Muscle layer of colon (tissue), 2 donors: ENCODE results near the gene ADGRF3.
A peak's percentile ranks its signal among the peaks of the same experiment; 100 is the strongest.
"Not testable (repeated sequence)": the region's sequence is repeated elsewhere in the genome, so short reads cannot be mapped to it uniquely, and the experiment has no call there.

Experiments
- H3K27ac ChIP-seq: one replicate; pipeline ENCODE4 v1.7.0; 2013; ENCODE audit warnings: low read depth, mild to moderate bottlenecking, low read length, moderate library complexity
- H3K27me3 ChIP-seq, 2 donors: one replicate each; pipeline ENCODE4 v1.7.0; 2013; ENCODE audit warnings: low read length in 2 of 2, mild to moderate bottlenecking in 2 of 2; ENCODE audit not compliant: insufficient read depth in 2 of 2, control insufficient read depth in 1 of 2
- H3K36me3 ChIP-seq: one replicate; pipeline ENCODE4 v1.7.0; 2013; ENCODE audit warnings: mild to moderate bottlenecking, low read length; ENCODE audit not compliant: insufficient read depth
- H3K4me1 ChIP-seq: one replicate; pipeline ENCODE4 v1.7.0; 2013; ENCODE audit warnings: mild to moderate bottlenecking, low read length; ENCODE audit not compliant: insufficient read depth
- H3K4me3 ChIP-seq, 2 donors: one replicate each; pipeline ENCODE4 v1.7.0; 2013; ENCODE audit warnings: low read length in 2 of 2, low read depth in 1 of 2, mild to moderate bottlenecking in 1 of 2, moderate library complexity in 1 of 2
- H3K9ac ChIP-seq: one replicate; pipeline ENCODE4 v1.7.0; 2013; ENCODE audit warnings: low read length
- H3K9me3 ChIP-seq: one replicate; pipeline ENCODE4 v1.7.0; 2013; ENCODE audit warnings: mild to moderate bottlenecking, low read length
- donor health status: abdominal sarcoma.
- donor health status: Adenocarcinoma of cecum.

ADGRF3 gene

GRCh38 chr2:26346454-26347053 lies at the start of gene ADGRF3:
TSS of gene ADGRF3 (minus strand) at chr2:26346789. CDS start at chr2:26346234, 555 bp downstream.
- H3K4me1 ChIP-seq, result peaks cover 17% of the 10 kb centered on the region
- peak within 1 kb of the TSS; percentile 66 for H3K27ac ChIP-seq
- H3K4me3 ChIP-seq, result peak within 1 kb of the TSS; percentile 89 to 94
- no peaks in the 10 kb centered on the region for H3K27me3 ChIP-seq
- no peaks in the 10 kb centered on the region for H3K9me3 ChIP-seq
- no peaks in the 10 kb centered on the region for H3K36me3 ChIP-seq
- H3K9ac ChIP-seq, result peak within 1 kb of the TSS; percentile 95

DNA sequence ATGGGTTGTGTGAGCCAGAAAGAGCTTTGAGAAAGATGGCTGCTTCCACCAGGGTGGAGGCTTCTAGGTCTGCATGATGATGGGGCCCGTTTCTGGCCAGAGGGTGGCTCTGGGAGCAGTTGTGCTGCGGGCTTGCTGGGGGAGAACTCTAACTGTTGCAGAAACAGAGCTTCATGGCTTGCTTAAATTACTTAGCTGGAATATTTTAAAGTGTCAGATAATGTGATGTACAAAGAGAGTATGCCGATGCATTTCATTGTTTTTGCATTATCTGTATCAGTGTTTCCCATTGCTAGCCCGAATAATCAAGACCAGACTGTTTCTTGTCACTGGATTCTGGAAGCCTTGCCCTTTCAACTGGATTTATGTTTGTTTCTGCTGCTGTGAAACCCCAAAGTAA lies 48.8 kb upstream of the ADGRF3 start:
- Histone ChIP-seq H3K9ac (no peak overlapping the region), H3K9me3 (no peaks in the 10 kb centered on the region), H3K27ac (no peak overlapping the region), H3K27me3 (no peaks in the 10 kb centered on the region), H3K4me1 (no peaks in the 10 kb centered on the region), H3K4me3 (no peak overlapping the region), H3K36me3 (peaks cover 5% of the 10 kb centered on the region)

DNA sequence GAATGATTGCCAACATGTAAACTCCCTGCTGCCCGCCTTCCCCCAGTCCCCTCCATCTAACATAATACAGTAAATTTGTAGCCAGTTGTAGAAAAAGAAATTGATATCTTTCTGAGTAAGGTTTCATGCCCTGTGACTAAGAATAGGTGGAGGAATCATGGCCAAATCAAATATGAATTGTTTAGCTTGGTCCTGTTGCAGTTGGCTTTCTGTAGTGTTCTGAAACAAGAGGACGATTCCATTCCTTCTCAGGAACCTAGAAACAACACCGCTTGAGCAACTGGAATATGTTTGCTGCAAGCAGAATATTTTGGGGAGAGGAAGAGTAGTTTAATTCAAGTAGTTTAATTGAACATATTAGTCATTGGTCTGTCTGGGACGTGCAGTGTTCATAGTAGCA lies 48.1 kb upstream of the ADGRF3 start:
- Histone ChIP-seq H3K4me3 (no peak overlapping the region), H3K27ac (no peak overlapping the region), H3K9ac (no peak overlapping the region), H3K27me3 (no peaks in the 10 kb centered on the region), H3K4me1 (no peaks in the 10 kb centered on the region), H3K36me3 (peaks cover 5% of the 10 kb centered on the region), H3K9me3 (no peaks in the 10 kb centered on the region)

DNA sequence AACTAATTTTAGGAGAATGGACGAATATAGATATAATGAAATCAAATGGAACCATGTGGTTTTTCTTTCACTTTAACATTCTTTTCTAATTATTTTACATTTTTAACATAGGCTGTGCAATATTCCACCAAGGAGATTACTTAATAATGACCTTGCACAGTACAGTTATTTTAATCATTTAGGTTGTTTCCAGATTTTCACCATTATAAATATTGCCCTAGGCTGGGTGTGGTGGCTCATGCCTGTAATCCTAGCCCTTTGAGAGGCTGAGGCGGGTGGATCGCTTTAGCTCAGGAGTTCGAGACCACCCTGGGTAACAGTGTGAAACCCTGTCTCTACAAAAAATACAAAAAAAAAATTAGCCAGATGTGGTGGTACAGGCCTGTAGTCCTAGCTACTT lies 40.6 kb upstream of the ADGRF3 start:
- H3K4me3 ChIP-seq, result no peak overlapping the region
- H3K4me1 ChIP-seq, result no peaks in the 10 kb centered on the region
- peaks cover 9% of the 10 kb centered on the region for H3K36me3 ChIP-seq
- no peaks in the 10 kb centered on the region for H3K27me3 ChIP-seq
- H3K9me3 ChIP-seq, result no peaks in the 10 kb centered on the region
- H3K9ac ChIP-seq, result no peak overlapping the region
- no peak overlapping the region for H3K27ac ChIP-seq

- H3K4me3 ChIP-seq, result no peak overlapping the region
- no peaks in the 10 kb centered on the region for H3K9me3 ChIP-seq
- no peak overlapping the region for H3K27ac ChIP-seq
- H3K4me1 ChIP-seq, result no peaks in the 10 kb centered on the region
- H3K9ac ChIP-seq, result no peak overlapping the region
- peaks cover 9% of the 10 kb centered on the region for H3K36me3 ChIP-seq
- no peaks in the 10 kb centered on the region for H3K27me3 ChIP-seq
These were observed 38.0 kb upstream of the ADGRF3 start for GRCh38 chr2:26384597-26384996.

- Histone ChIP-seq H3K4me3 (no peak overlapping the region), H3K27me3 (no peaks in the 10 kb centered on the region), H3K27ac (no peak overlapping the region), H3K4me1 (no peaks in the 10 kb centered on the region), H3K36me3 (peaks cover 7% of the 10 kb centered on the region), H3K9ac (no peak overlapping the region), H3K9me3 (no peaks in the 10 kb centered on the region)
These were observed 37.6 kb upstream of the ADGRF3 start for GRCh38 chr2:26384183-26384582.

DNA sequence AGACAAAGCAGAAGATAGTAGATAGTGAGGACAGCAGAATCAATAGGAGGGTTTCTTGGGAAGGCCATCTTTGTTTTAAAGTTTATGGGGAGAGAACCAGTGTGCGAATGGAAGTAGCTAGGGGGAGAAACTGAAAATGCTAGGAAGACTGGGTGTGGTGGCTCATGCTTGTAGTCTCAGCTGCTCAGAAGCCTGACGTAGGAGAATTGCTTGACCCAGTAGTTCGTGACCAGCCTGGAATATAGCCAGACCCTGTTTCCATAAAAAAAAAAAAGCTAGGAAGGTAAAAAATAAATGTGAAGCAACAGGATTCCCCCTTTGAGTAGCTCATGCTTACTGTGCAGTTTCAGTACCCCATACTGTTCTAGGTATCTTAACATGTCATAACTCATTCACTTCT lies 36.0 kb upstream of the ADGRF3 start:
- Histone ChIP-seq H3K4me1 (no peaks in the 10 kb centered on the region), H3K9me3 (no peaks in the 10 kb centered on the region), H3K4me3 (no peak overlapping the region), H3K9ac (no peak overlapping the region), H3K36me3 (no peaks in the 10 kb centered on the region), H3K27ac (no peak overlapping the region), H3K27me3 (no peaks in the 10 kb centered on the region)

DNA sequence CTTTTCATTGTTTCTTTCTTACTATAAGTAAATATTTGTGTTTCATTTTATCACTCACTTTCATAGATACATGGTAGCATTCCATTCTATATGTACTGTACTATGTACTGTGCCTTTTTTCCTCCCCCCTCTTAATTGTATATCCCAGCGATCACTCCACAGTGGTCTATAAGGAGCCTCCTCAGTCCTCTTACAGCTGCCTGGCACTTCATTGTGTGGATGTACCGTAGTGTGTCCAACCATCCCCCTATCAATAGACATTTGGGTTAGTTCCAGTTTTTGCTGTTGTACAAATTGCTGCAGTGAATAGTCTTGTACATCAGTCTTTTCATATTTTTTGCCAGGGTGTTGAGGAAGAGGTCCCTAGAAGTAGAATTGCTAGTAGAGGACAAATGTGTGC lies 33.7 kb upstream of the ADGRF3 start:
- no peak overlapping the region for H3K4me3 ChIP-seq
- H3K36me3 ChIP-seq, result peaks cover 8% of the 10 kb centered on the region
- H3K27ac ChIP-seq, result no peak overlapping the region
- no peaks in the 10 kb centered on the region for H3K4me1 ChIP-seq
- H3K9me3 ChIP-seq, result no peaks in the 10 kb centered on the region
- no peaks in the 10 kb centered on the region for H3K27me3 ChIP-seq
- H3K9ac ChIP-seq, result no peak overlapping the region

- no peaks in the 10 kb centered on the region for H3K9me3 ChIP-seq
- peaks cover 16% of the 10 kb centered on the region for H3K36me3 ChIP-seq
- H3K27ac ChIP-seq, result no peak overlapping the region
- H3K4me3 ChIP-seq, result no peak overlapping the region
- no peaks in the 10 kb centered on the region for H3K4me1 ChIP-seq
- no peaks in the 10 kb centered on the region for H3K27me3 ChIP-seq
- no peak overlapping the region for H3K9ac ChIP-seq
These were observed 30.2 kb upstream of the ADGRF3 start for GRCh38 chr2:26376799-26377198.

DNA sequence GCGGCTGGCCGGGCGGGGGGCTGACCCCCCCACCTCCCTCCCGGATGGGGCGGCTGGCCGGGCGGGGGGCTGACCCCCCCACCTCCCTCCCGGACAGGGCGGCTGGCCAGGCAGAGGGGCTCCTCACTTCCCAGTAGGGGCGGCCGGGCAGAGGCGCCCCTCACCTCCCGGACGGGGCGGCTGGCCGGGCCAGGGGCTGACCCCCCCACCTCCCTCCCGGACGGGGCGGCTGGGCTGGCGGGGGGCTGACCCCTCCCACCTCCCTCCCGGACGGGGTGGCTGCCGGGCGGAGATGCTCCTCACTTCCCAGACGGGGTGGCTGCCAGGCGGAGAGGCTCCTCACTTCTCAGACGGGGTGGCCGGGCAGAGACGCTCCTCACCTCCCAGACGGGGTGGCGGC lies 24.3 kb upstream of the ADGRF3 start:
- peaks cover 13% of the 10 kb centered on the region for H3K36me3 ChIP-seq
- H3K9me3 ChIP-seq, H3K4me3 ChIP-seq, H3K27me3 ChIP-seq, H3K4me1 ChIP-seq, H3K9ac ChIP-seq, H3K27ac ChIP-seq: not testable (repeated sequence)

GRCh38 chr2:26369664-26370063 lies 23.1 kb upstream of the ADGRF3 start:
- H3K4me1 ChIP-seq, H3K9me3 ChIP-seq, H3K27ac ChIP-seq, H3K27me3 ChIP-seq, H3K36me3 ChIP-seq, H3K4me3 ChIP-seq, H3K9ac ChIP-seq: not testable (repeated sequence)

- H3K27me3 ChIP-seq, result no peaks in the 10 kb centered on the region
- H3K9ac ChIP-seq, result no peak overlapping the region
- no peak overlapping the region for H3K27ac ChIP-seq
- no peak overlapping the region for H3K4me3 ChIP-seq
- H3K36me3 ChIP-seq, result peaks cover 5% of the 10 kb centered on the region
- H3K4me1 ChIP-seq, result no peaks in the 10 kb centered on the region
- H3K9me3 ChIP-seq, result no peaks in the 10 kb centered on the region
These were observed 20.4 kb upstream of the ADGRF3 start for GRCh38 chr2:26366957-26367356.
